ENCODE results near the gene BLNK. TPM values are rescaled to one million over a fixed set of nuclear protein-coding genes. Genes with fewer than 3 reads are reported as not detected.

The BLNK gene
- total RNA-seq, 4 donors from 2014 or later = 0.27 to 2.4 (median 1.6) TPM

GRCh38 chr10:96227206-96227605 lies 44.2 kb downstream of the BLNK start:
- no CpG with 5 or more reads among the region's 19 CpGs for WGBS, 2 donors (ENCODE audit: low coverage in 1 of 2)
- Histone ChIP-seq H3K36me3 (no peaks in the 10 kb centered on the region), H3K9me3 (no peaks in the 10 kb centered on the region), H3K4me1 (no peaks in the 10 kb centered on the region), H3K27ac (no peak overlapping the region), H3K27me3 (no peaks in the 10 kb centered on the region), H3K4me3 (no peak overlapping the region)
- TF ChIP-seq POLR2AphosphoS5 (IDR thresholded peaks at IDR 0.05) = no peak
- TF ChIP-seq POLR2A (IDR thresholded peaks at IDR 0.05) = no peak
- no peak for TF ChIP-seq EP300 (IDR thresholded peaks at IDR 0.05)
- TF ChIP-seq, protein P1, sequence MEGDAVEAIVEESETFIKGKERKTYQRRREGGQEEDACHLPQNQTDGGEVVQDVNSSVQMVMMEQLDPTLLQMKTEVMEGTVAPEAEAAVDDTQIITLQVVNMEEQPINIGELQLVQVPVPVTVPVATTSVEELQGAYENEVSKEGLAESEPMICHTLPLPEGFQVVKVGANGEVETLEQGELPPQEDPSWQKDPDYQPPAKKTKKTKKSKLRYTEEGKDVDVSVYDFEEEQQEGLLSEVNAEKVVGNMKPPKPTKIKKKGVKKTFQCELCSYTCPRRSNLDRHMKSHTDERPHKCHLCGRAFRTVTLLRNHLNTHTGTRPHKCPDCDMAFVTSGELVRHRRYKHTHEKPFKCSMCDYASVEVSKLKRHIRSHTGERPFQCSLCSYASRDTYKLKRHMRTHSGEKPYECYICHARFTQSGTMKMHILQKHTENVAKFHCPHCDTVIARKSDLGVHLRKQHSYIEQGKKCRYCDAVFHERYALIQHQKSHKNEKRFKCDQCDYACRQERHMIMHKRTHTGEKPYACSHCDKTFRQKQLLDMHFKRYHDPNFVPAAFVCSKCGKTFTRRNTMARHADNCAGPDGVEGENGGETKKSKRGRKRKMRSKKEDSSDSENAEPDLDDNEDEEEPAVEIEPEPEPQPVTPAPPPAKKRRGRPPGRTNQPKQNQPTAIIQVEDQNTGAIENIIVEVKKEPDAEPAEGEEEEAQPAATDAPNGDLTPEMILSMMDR (IDR thresholded peaks at IDR 0.05) = no peak
- ATAC-seq = no peak

DNA sequence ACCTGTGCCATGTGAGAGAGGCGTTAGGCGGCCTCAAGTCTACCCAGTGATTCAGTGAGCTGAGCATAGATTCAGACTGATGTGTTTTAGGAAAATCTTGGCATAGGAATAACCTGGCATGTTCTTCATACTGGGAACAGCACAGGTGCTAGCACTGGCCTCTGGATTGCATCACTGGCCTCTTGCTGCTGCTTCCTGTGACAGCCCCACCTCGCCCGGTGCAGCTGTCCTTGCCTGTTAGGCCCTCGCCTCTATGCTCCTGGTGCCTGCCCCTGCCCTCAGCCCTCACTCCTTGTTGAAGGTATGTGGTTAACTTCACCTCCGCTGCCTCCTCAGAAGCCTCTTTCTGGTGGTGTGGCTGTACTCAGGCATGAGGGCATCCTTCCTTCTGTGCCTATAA lies 46.2 kb downstream of the BLNK start:
- TF ChIP-seq EP300 (IDR thresholded peaks at IDR 0.05) (no peak), POLR2A (IDR thresholded peaks at IDR 0.05) (no peak), POLR2AphosphoS5 (IDR thresholded peaks at IDR 0.05) (no peak)
- TF ChIP-seq, protein P1 (IDR thresholded peaks at IDR 0.05) = no peak
- H3K4me1 ChIP-seq = no peaks in the 10 kb centered on the region

DNA sequence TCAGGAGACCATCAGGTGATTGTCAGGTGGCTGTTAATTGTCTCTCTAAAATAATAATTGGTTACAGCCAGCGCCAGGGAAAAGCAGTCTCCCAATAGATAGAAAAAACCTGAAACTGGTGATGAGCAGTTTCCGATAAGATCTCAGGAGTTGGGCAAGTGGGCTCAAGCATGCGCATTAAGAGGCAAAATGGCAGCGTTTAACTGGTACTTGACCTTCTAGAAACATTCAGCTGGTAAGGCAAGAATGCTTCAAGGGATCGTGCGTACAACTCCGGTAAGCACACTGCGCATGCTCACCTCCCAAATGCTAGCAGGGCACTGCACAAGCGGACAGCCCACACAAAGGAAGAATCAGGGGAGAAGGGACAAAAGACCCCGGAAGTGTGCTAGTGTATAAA lies 48.5 kb downstream of the BLNK start:
- H3K27me3 ChIP-seq = no peaks in the 10 kb centered on the region

More for the DNA sequence above, 46.2 kb downstream of the BLNK start:
- Histone ChIP-seq H3K36me3 (no peaks in the 10 kb centered on the region), H3K27ac (no peak overlapping the region), H3K9me3 (no peaks in the 10 kb centered on the region), H3K27me3 (no peaks in the 10 kb centered on the region), H3K4me3 (no peak overlapping the region)
- 93 to 100% methylated on average over 2 to 6 of the region's 6 CpGs for WGBS, 2 donors (ENCODE audit: low coverage in 1 of 2)
- no peak for ATAC-seq

DNA sequence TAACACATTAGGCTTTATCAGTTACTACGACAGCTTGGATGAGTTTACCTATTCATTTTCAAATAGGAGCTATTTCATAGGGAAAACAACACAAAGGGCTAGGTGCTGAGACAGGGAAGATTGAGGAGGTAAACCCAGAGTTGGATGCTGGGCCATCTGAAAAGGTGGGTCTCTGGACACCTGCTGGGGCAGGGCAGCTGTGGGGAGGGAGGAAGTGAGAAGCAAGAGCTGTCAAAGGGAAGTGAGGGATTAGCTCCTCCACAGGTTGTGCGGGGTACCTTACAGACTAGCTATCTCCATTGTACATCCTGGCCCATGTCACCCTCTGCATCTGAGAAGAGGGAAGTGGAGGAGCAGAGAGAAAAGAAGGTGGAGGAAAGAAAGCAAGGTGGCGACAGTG lies 48.9 kb downstream of the BLNK start:
- Histone ChIP-seq H3K4me3 (no peak overlapping the region), H3K9me3 (no peaks in the 10 kb centered on the region), H3K36me3 (no peaks in the 10 kb centered on the region), H3K4me1 (no peaks in the 10 kb centered on the region), H3K27ac (no peak overlapping the region), H3K27me3 (no peaks in the 10 kb centered on the region)
- TF ChIP-seq EP300 (IDR thresholded peaks at IDR 0.05) = no peak
- no peak for TF ChIP-seq POLR2A (IDR thresholded peaks at IDR 0.05)
- TF ChIP-seq, protein P1 (IDR thresholded peaks at IDR 0.05) = no peak
- no peak for ATAC-seq
- 44 to 64% methylated on average over 1 to 3 of the region's 3 CpGs for WGBS, 2 donors (ENCODE audit: low coverage in 1 of 2)

More for the DNA sequence above, 48.5 kb downstream of the BLNK start:
- Histone ChIP-seq H3K27ac (no peak overlapping the region), H3K4me3 (no peak overlapping the region), H3K36me3 (no peaks in the 10 kb centered on the region), H3K9me3 (no peaks in the 10 kb centered on the region), H3K4me1 (no peaks in the 10 kb centered on the region)
- ATAC-seq = no peak
- 75 to 81% methylated on average over 3 to 10 of the region's 10 CpGs for WGBS, 2 donors (ENCODE audit: low coverage in 1 of 2)
- TF ChIP-seq, protein P1 (IDR thresholded peaks at IDR 0.05) = no peak
- TF ChIP-seq EP300 (IDR thresholded peaks at IDR 0.05) (no peak), POLR2A (IDR thresholded peaks at IDR 0.05) (no peak), POLR2AphosphoS5 (IDR thresholded peaks at IDR 0.05) (no peak)

- ATAC-seq = no peak
- TF ChIP-seq POLR2A (IDR thresholded peaks at IDR 0.05) (no peak), EP300 (IDR thresholded peaks at IDR 0.05) (no peak), POLR2AphosphoS5 (IDR thresholded peaks at IDR 0.05) (no peak)
- TF ChIP-seq, protein P1 (IDR thresholded peaks at IDR 0.05) = no peak
- WGBS, 2 donors (ENCODE audit: low coverage in 1 of 2) = 55 to 83% methylated on average over 4 to 5 of the region's 5 CpGs
- H3K27ac ChIP-seq = no peak overlapping the region
- peaks cover 19% of the 10 kb centered on the region for H3K27me3 ChIP-seq
- no peaks in the 10 kb centered on the region for H3K4me1 ChIP-seq
- H3K36me3 ChIP-seq = no peaks in the 10 kb centered on the region
- no peaks in the 10 kb centered on the region for H3K9me3 ChIP-seq
- H3K4me3 ChIP-seq = no peak overlapping the region
Observed at GRCh38 chr10:96218826-96219225, 52.5 kb downstream of the BLNK start.
